DMS53 treated with DMSO at 0.1 percent for 48 hours (cell line): Measurements from ENCODE around the gene REEP2.
"Not testable (repeated sequence)": the region's sequence is repeated elsewhere in the genome, so short reads cannot be mapped to it uniquely, and the experiment has no call there.

Experiments
- DNase-seq: peaks from one replicate; lab custom pipeline; 2025; ENCODE audit not compliant: unreplicated experiment; lab: John Stamatoyannopoulos, UW

Gene REEP2

DNA sequence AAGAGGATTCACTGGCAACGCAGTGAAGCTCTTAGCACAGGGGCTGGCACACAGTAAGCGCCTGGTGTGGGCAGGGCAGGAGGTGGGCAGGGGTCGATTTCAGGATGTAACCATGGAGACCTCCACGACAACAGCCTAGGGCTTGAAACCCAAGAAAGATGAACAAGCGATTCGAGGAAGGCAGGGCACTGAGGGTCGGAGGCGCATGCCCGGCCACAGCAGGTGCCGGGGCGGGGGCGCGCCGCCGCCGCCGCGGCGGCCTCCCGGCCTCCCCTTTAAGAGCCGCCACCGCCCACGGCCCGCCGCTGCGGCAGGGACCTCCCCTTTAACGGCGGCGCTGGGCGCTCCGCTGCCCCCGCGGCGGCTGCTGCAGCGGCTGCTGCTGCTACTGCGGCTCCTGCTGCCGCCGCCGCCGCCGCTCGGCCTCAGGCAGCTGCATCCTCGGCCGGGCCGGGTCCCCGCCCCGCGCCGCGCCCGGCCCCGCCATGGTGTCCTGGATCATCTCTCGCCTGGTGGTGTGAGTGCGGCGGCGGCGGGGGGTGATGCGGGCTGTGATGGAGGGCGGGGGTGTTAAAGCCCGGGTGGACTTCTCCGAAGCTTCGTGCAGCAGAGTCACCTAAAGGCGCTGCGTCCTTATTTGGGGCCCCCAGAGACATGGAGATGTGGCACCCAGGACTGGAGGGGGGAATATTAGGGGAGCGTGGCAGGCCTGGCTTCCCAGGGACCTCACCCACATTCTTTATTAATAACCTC lies at the start of gene REEP2:
Gene REEP2 (plus strand): TSS at position 334 of the 753 bp plus-strand sequence. CDS start 152 bp downstream, at position 486.
- DNase-seq = peak; percentile 29

- DNase-seq = no peak
These were observed 49.5 kb upstream of the REEP2 start for GRCh38 chr5:138389332-138389731.

- not testable (repeated sequence) for DNase-seq
These were observed 48.9 kb upstream of the REEP2 start for GRCh38 chr5:138389911-138390310.

DNA sequence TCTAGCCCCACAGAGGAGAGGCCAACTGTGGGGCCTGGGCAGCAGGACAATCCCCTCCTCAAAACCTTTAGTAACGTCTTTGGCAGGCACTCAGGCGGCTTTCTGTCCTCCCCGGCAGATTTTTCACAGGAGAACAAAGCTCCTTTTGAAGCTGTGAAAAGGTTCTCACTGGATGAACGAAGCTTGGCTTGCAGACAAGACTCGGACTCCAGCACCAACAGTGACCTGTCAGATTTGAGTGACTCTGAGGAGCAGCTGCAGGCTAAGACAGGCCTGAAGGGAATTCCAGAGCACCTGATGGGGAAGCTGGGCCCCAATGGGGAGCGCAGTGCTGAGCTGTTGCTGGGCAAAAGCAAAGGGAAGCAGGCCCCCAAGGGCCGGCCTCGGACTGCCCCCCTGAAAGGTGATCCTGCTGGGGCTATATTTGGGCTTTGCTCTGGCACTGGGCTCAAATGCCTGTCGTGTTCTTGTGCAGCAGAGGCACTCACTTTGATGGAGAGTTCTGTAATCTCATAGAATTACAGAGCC lies 46.9 kb upstream of the REEP2 start:
- DNase-seq = no peak

DNA sequence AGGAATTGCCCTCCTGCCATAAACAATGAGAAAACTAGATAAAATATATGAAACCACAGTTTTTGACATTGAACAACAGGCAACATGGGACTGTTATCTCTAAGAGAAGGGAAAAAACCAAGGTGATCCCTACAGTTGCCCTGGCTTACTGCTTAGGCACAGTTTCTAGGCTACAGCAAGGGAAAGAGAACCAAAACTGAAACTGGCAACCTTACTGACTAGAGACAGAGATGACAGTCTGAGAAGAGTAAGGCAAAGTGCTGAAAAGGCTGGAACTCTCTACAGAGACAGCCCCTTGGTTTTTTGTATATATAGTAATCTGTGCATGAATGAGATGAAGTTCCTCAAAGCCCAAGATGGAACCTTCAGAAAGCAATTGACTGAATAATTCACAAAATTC lies 36.2 kb upstream of the REEP2 start:
- no peak for DNase-seq

DNA sequence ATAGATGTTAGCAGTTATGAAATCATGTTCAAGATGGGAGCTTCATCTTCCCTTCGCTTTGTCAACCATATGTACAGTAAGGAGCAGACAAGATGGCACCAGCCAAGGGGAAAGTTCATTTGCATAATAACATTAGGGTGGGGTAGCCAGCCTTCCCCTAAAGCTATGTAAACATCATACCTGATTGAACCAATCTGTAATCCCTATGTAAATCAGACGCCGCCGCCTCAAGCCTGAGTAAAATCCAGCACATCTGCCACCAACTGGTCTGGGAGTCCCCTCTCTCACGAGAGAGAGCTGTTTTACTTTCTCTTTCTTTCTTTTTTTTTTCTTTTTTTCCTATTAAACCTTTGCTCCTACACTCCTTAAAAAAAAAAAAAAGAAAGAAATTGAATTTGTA lies 30.8 kb upstream of the REEP2 start:
- no peak for DNase-seq

- not testable (repeated sequence) for DNase-seq
These were observed 27.7 kb upstream of the REEP2 start for GRCh38 chr5:138410996-138411640.

DNA sequence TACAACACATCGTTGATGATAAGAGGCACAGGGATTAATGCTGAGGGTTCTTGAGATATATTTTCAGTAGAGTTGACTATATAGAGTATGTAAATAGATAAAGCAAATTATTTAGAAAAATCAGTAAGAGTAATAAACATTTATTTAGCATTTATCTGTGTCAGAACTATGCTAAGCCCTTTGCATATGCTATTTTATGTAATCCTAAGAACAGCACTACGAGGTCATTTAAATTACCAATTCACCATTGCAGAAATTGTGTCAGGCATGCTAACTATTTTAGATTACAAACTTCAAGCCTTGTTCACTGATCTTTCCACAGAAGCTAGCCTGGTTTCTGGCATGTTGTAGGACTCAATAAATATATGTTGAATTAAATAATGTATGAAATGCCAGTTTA lies 20.4 kb upstream of the REEP2 start:
- DNase-seq = no peak

DNA sequence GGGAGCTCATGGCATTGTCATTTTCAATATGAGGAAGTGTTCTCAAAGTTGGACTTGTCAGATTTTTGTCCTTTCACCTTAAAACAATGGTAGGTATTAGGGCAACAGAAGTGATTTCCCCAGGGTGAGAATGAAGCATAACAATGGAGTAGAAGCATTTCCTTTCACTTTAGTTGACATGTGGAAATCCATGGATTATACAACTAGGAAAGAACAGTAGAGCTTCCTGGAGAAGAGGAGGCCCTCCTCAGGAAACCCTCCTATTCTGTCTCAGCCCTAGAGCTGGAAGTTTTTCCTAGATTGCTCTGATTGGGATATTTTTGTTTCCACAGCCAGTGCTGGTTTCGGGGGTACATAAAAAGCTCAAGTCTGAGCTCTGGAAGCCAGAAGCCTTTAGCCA lies 13.8 kb upstream of the REEP2 start:
- no peak for DNase-seq

DNA sequence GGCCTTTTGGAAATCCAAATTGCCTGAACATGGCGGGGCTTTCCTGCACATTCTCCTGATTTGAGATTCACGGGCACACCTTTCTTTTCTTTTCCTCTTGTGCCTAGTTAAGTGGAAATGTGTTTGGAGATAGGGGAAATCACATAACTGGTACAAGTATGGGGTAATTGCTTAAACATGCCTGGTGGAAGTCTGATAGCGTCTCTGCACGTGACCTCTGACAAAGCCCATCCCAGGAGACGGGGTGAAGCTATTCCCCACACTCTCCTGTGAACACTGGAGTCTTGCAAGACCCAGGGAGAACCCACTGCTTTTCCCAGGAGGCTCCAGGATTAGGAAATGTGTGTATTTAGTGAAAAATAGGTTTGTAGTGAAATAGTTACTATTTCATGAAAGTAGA lies 2.9 kb upstream of the REEP2 start:
- DNase-seq = no peak

DNA sequence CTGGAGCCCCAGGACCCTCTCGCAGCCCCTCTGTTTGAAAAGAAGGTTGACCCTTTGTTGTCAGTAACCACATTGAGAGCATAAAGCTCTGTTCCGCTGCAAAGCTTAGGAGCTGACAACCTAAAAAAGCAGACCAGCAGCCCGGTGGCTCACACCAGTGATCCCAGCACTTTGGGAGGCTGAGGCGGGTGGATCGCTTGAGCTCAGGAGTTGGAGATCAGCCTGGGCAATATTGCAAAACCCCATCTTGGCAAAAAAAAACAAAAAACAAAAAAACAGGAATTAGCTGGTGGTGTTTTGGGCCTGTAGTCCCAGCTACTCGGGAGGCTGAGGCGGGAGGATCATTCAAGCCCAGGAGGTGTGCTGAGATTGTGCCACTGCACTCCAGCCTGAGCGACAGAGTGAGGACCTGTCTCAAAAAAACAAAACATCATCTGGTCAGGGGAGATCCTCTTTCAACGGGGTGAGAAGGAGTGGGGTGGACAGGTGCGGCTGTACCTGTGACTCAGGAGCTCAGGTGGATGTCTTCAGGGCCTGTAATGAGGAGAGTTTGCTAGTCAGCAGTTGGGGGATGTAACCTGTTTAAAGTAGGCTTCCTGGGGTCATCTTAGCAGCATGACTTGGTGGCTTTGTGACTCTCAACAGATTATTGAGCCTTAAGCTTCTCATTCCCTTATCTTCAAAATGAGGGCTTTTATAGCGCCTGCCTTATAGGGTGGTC lies 694 bp upstream of the REEP2 start:
- DNase-seq = no peak

DNA sequence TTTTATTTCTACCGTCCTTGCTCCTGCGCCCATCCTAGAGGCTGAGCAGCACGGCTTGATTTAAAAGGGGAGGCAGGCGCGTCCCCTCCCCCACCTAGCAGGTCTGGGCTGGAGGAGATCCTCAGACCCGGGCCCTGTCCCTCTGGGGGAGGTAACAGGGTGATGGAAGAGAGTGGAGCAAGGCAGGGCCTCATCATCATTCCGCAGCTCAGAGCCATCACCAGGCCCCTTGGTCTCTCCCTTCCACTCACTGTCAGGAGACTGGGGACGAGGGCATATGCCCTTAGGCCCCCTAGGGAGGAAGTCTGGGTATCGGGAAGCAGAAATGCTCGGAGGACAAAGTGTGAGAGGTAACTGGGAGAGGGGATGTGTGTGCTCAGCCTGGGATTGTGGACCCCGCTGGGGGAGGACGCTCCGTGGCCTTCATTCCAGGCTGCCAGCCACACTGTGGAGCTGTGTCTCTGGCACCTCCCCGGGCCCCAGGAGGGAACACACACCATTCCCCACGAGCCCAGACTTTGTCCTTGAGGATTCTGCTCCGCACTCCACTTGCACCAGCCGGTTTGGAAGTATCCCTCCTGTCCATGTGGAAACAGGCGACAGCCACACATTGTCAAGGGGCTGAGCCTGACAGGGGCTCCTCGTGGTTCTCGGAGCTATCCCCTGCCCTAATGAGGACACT lies 761 bp downstream of the REEP2 start:
- DNase-seq = no peak

DNA sequence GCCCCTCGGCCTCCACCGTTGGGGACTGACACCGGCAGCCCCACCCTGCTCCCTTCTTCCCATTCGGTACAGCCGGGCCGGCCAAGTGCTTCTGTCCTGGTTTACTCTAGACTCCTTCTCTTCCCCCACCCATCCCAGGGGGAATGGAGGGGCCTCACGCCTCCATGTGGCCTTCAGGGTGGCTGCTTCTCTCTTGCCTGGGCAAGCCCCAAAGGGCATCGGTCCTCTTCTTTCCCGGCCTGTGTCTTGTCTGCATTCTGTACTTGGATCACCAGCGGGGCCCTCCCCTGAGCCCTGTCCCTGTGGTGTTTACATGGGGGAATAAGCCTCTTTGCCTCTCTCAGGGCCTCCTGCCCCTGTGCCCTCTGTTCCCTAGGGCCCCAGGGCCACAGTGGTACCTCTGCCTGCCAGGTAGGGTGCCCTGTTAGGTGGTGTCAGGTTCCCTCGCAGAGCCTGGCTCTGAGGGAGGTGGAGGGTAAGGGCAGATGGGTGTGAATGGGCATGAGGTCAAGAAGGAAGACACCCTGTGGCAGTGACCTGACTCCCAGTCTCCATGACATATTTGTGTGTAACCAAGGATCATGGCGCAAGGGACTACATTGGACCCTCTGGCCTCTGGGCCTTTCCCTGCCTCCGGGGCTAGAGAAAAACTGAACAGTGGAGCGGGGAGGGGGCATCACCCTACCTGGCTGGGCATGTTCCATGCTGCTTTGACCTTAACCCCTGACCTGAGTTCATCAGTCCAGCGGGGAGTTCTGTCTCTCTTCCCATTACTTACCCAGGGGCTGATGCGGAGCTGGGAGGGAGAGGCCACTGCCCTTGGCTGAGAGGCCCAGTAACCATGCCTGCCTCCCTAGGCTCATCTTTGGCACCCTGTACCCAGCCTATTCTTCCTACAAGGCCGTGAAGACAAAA lies 1.6 kb downstream of the REEP2 start:
- DNase-seq = no peak

DNA sequence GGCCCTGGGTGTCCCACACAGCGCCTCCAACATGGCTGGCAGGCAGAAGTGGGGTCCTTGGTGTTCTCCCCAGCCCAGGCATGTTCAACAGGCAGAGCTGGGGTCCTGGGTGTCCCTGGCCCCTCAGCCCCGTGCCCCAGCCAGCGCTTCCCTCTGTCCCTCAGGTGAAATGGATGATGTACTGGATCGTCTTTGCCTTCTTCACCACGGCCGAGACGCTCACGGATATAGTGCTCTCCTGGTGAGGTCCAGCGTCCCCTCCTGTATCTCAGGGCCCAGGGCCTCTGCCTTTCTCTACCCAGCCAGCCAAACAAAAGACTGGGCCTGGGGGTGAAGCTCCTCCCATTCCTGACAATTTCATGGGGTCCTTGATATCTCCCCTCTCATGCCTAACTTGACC lies 2.4 kb downstream of the REEP2 start:
- no peak for DNase-seq

- no peak for DNase-seq
These were observed 5.4 kb downstream of the REEP2 start for GRCh38 chr5:138444078-138444773.

DNA sequence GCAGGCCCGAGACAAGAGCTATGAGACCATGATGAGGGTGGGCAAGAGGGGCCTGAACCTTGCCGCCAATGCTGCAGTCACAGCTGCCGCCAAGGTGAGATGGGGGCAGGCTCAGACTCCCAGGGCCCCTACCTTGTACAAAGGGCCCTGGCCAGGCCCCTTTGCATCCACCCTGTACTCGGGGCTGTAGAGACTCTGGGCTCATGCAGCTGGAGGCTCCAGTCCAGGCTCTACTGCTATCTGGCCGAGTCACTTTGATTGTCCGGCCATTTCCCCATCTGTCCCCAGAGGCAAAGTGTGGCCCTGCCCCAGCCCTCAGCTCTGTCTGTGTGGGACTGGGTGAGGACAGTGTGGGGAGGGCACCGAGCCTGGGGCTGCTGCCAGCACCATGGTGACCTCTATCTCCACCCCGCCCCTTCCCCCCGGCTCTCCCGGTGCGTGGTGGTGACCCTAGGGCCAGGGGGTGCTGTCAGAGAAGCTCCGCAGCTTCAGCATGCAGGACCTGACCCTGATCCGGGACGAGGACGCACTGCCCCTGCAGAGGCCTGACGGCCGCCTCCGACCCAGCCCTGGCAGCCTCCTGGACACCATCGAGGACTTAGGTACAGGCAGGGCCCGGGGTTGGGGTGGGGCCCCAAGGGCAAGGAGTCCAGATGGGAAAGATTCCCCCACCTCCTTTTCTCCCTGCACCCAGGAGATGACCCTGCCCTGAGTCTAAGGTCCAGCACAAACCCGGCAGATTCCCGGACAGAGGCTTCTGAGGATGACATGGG lies 6.1 kb downstream of the REEP2 start:
- no peak for DNase-seq

- DNase-seq = no peak
These were observed 6.9 kb downstream of the REEP2 start for GRCh38 chr5:138445547-138446271.

DNA sequence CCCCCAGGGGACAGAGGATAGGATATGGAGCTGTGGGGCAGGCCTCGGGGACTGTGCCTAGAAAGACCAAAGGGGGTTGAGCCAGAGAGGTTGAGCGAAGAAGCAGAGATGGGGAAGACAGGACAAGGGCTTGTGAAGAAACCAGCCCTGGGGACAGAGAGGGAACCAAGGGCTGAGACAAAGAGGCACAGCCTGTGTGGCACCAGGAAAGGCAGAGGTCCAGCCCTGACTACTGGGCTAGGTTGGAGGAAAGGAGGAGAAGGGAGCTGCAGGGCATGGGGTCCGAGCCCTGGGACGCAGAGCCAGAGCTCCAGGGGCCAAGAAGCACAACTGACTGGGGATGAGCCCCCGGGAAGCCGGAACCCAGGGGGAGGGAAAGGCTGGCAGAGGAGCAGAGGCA lies 9.2 kb downstream of the REEP2 start:
- DNase-seq = no peak
